Measurements from ENCODE around the gene UGT2A3.

UGT2A3 gene

GRCh38 chr4:68891678-68892077 lies 59.9 kb downstream of the UGT2A3 start:
- H3K4me3 ChIP-seq (ENCODE audit: control insufficient read depth, low read depth, low read length) = no peak overlapping the region
- no peak for TF ChIP-seq CTCF (conservative IDR thresholded peaks at IDR 0.05; ENCODE audit: control insufficient read depth, insufficient read depth, low read depth, low read length)
- DNase-seq (ENCODE audit: low read depth) = no peak

- no peak overlapping the region for H3K4me3 ChIP-seq (ENCODE audit: control insufficient read depth, low read depth, low read length)
- no peak for TF ChIP-seq CTCF (conservative IDR thresholded peaks at IDR 0.05; ENCODE audit: control insufficient read depth, insufficient read depth, low read depth, low read length)
- DNase-seq (ENCODE audit: low read depth) = no peak
Observed at GRCh38 chr4:68885545-68885944, 66.1 kb downstream of the UGT2A3 start.

GRCh38 chr4:68883870-68884269 lies 67.7 kb downstream of the UGT2A3 start:
- TF ChIP-seq CTCF (conservative IDR thresholded peaks at IDR 0.05; ENCODE audit: control insufficient read depth, insufficient read depth, low read depth, low read length) = no peak
- no peak overlapping the region for H3K4me3 ChIP-seq (ENCODE audit: control insufficient read depth, low read depth, low read length)
- DNase-seq (ENCODE audit: low read depth) = no peak

Measured in fibroblast of mammary gland (primary cell).